Measurements from ENCODE around the gene EEF1AKMT1.
"Not testable (repeated sequence)": the region's sequence is repeated elsewhere in the genome, so short reads cannot be mapped to it uniquely, and the experiment has no call there.

EEF1AKMT1 gene

GRCh38 chr13:20778311-20778710, 4.5 kb upstream of the EEF1AKMT1 start:
- no peak for DNase-seq (ENCODE audit: low read depth in 2 of 2)

- no peak for DNase-seq (ENCODE audit: low read depth in 2 of 2)
Measured at GRCh38 chr13:20776751-20777150, 3.0 kb upstream of the EEF1AKMT1 start.

GRCh38 chr13:20775961-20776360, 2.2 kb upstream of the EEF1AKMT1 start:
- DNase-seq (ENCODE audit: low read depth in 2 of 2): no peak

GRCh38 chr13:20774746-20775145, 985 bp upstream of the EEF1AKMT1 start:
- no peak for DNase-seq (ENCODE audit: low read depth in 2 of 2)

GRCh38 chr13:20772401-20773131, 1.2 kb downstream of the EEF1AKMT1 start:
- DNase-seq (ENCODE audit: low read depth in 2 of 2): peak in 1 of 2 experiments; percentile 3

GRCh38 chr13:20769834-20770233, 3.9 kb downstream of the EEF1AKMT1 start:
- DNase-seq (ENCODE audit: low read depth in 2 of 2): no peak

- DNase-seq (ENCODE audit: low read depth in 2 of 2): no peak
Measured at GRCh38 chr13:20769091-20769490, 4.7 kb downstream of the EEF1AKMT1 start.

GRCh38 chr13:20767309-20767943, 6.3 kb downstream of the EEF1AKMT1 start:
- DNase-seq (ENCODE audit: low read depth in 2 of 2): no peak

- DNase-seq (ENCODE audit: low read depth in 2 of 2): no peak
Measured at GRCh38 chr13:20760872-20761271, 12.9 kb downstream of the EEF1AKMT1 start.

GRCh38 chr13:20754009-20754408, 19.8 kb downstream of the EEF1AKMT1 start:
- DNase-seq (ENCODE audit: low read depth in 2 of 2): no peak

- DNase-seq (ENCODE audit: low read depth in 2 of 2): no peak
Measured at GRCh38 chr13:20749377-20749776, 24.4 kb downstream of the EEF1AKMT1 start.

- not testable (repeated sequence) for DNase-seq (ENCODE audit: low read depth in 2 of 2)
Measured at GRCh38 chr13:20743830-20744404, 29.8 kb downstream of the EEF1AKMT1 start.

GRCh38 chr13:20740021-20740420, 33.7 kb downstream of the EEF1AKMT1 start:
- no peak for DNase-seq (ENCODE audit: low read depth in 2 of 2)

- DNase-seq (ENCODE audit: low read depth in 2 of 2): no peak
Measured at GRCh38 chr13:20738616-20739015, 35.1 kb downstream of the EEF1AKMT1 start.

- DNase-seq (ENCODE audit: low read depth in 2 of 2): no peak
Measured at GRCh38 chr13:20729633-20730585, 43.9 kb downstream of the EEF1AKMT1 start.

- DNase-seq (ENCODE audit: low read depth in 2 of 2): no peak
Measured at GRCh38 chr13:20728579-20729311, 45.0 kb downstream of the EEF1AKMT1 start.

- no peak for DNase-seq (ENCODE audit: low read depth in 2 of 2)
Measured at GRCh38 chr13:20727856-20728255, 45.9 kb downstream of the EEF1AKMT1 start.

- DNase-seq (ENCODE audit: low read depth in 2 of 2): no peak
Measured at GRCh38 chr13:20721454-20722357, 52.1 kb downstream of the EEF1AKMT1 start.

GRCh38 chr13:20721058-20721453, 52.7 kb downstream of the EEF1AKMT1 start:
- DNase-seq (ENCODE audit: low read depth in 2 of 2): no peak

GRCh38 chr13:20720499-20720898, 53.3 kb downstream of the EEF1AKMT1 start:
- DNase-seq (ENCODE audit: low read depth in 2 of 2): no peak
